RWPE1 (cell line): ENCODE data around the gene GNA12.

Experiments
- CTCF ChIA-PET: fragments of 350-600 bp; sonication (Branson Sonifier 250); formaldehyde crosslinking; extraction: SDS; loops from one replicate; lab custom pipeline; 2021; lab: Yijun Ruan, JAX
- POLR2A ChIA-PET: fragments of 400-600 bp; formaldehyde crosslinking; extraction: SDS; loops from one replicate; lab custom pipeline; 2020; ENCODE audit warnings: antibody characterized with exemption; ENCODE audit not compliant: low non-redundant PET; lab: Yijun Ruan, JAX
- DNase-seq: peaks from one replicate; pipeline ENCODE4 v3.0.0; 2012; ENCODE audit warnings: low spot score
- H3K27ac ChIP-seq: fragments of 450-650 bp; 2 replicates; pipeline ENCODE4 v1.5.1; 2017
- TF ChIP-seq, protein P1 (sequence below): fragments of 450-650 bp; conservative IDR thresholded peaks from 2 replicates; pipeline ENCODE4 v1.5.1; 2017; ENCODE audit warnings: low read depth, mild to moderate bottlenecking

Gene GNA12

DNA sequence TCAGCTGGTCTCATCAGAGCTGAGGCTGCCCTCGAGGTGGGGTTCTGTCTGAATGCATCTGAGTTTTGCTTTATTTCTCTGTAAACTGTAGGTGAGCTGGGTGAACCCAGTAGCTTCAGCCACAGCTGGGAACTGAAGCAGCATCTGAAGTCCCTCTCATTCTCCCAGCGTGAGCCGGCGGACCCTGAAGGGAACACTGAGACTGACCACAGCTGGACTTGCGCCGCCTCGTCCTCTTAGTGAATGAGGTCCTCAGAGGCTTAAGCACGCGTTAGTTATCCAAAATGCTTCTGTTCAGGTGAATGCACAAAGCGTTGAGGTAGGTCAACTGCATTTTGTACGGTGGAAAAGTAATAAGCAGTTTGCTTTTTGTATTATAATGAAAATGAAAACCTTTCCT lies 79.5 kb downstream of the GNA12 start:
- TF ChIP-seq, protein P1, sequence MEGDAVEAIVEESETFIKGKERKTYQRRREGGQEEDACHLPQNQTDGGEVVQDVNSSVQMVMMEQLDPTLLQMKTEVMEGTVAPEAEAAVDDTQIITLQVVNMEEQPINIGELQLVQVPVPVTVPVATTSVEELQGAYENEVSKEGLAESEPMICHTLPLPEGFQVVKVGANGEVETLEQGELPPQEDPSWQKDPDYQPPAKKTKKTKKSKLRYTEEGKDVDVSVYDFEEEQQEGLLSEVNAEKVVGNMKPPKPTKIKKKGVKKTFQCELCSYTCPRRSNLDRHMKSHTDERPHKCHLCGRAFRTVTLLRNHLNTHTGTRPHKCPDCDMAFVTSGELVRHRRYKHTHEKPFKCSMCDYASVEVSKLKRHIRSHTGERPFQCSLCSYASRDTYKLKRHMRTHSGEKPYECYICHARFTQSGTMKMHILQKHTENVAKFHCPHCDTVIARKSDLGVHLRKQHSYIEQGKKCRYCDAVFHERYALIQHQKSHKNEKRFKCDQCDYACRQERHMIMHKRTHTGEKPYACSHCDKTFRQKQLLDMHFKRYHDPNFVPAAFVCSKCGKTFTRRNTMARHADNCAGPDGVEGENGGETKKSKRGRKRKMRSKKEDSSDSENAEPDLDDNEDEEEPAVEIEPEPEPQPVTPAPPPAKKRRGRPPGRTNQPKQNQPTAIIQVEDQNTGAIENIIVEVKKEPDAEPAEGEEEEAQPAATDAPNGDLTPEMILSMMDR: no peak
- CTCF ChIA-PET: no interaction called here
- peak overlapping the region; percentile 24; the same call in 1 of the 2 replicates for H3K27ac ChIP-seq
- POLR2A ChIA-PET: no interaction called here
- no peak for DNase-seq

DNA sequence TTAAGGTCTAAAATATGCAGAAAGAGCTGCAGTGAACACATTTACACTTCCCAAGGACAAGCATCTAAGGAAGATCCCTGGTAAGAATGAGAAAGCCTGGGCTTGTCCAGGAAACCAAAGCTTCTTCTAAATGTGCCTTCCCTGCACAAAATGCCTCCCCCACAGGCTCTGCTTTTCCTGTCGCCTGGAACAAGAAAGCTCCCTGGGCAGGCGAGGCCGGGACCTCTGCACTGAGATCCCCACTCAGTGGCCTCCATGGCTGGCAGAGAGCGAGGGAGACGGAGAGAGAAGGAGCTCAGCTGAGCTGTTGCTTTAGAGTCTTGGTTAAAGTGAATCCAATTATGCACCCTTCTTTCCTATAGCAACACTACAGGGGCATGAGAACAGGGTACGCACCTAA lies 80.5 kb downstream of the GNA12 start:
- peak overlapping the region; percentile 45 for H3K27ac ChIP-seq
- ChIA-PET CTCF (no interaction called here), POLR2A (no interaction called here)
- TF ChIP-seq, protein P1: no peak
- no peak for DNase-seq

DNA sequence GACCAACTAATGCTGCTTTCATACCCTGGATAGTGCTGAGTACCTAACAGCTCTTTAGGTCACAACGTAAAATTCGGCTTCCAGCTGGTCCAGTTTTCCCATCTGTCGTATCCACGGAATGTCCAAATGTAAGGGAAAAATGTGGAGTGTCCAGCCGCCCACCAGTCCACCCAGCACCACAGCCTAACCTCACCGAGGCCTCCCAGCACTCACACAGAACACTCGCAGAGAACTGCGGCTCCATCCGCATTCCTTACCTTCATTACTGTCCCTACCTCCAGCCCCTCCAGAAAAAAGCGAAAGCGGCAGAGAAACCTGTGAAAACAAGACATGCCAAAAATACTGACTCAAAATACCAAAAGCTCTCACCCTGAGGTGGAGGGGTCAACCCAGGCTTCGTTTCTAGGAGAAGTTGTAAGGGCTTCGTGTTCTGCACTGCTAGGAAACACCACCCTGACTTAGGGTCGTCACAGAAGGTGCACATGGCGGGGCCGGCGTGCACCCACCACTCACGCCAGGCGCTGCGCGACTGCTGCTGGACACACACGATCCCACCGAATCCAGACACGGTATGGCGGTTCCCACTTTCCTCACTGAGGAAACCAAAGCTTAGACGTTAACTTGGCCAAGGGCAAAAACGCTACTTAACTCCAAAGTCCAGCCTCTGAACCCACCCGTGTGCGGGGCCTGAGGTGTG lies 82.2 kb downstream of the GNA12 start:
- no peak for DNase-seq
- H3K27ac ChIP-seq: peak overlapping the region; percentile 45
- TF ChIP-seq, protein P1: no peak
- ChIA-PET CTCF (interaction anchor here (1.0 kb wide), 1 partner anchor 29 kb away, joined by 4 read pairs; no protein-coding TSS in a partner anchor), POLR2A (no interaction called here)

GRCh38 chr7:2761131-2761624 lies 82.9 kb downstream of the GNA12 start:
- DNase-seq: no peak
- ChIA-PET POLR2A (no interaction called here), CTCF (no interaction called here)
- TF ChIP-seq, protein P1: no peak
- peak overlapping the region; percentile 68 for H3K27ac ChIP-seq

DNA sequence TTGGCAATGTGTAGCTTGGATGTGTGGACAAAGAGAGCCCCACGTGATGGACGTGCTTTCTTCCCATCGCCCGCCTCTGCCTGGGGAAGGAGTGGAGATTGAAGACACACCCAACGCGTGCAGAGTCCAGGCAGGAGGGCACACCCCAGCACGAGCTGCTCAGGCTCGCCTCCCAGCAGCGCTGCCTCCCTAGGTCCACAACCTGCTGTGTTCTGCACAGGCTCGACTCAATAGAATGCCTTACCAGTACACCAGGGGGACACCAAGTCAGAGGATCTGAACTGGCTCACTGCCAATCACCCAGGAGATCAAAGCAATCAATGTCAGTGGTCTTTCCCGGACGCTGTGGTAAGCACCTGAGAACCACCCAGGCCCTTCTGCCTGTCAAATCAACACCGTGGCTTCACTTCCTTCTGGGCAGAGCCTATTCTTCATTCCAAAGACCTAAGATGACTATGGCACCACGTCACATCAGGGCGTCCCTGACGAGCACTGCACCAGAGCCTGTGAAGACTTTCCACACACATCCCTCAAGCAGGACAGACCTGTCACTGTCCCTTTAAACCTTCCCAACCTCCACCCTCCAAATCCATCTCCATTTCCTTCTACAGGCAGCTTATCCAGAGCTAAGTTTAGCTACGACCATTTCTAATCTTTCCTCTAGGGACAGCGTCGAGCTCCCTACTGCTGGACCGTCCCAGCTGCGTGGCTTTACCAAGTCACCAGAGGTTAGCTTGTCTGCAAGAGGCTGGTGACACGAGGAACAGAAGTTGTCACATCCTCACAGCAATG lies 83.8 kb downstream of the GNA12 start:
- CTCF ChIA-PET: interaction anchor here (0.6 to 0.7 kb wide), 2 partner anchors 17 to 34 kb away, joined by 3 to 4 read pairs; no protein-coding TSS in a partner anchor
- TF ChIP-seq, protein P1: no peak; the same call in 1 of the 2 replicates
- POLR2A ChIA-PET: no interaction called here
- peak overlapping the region; percentile 68 for H3K27ac ChIP-seq
- DNase-seq: peak; percentile 13

DNA sequence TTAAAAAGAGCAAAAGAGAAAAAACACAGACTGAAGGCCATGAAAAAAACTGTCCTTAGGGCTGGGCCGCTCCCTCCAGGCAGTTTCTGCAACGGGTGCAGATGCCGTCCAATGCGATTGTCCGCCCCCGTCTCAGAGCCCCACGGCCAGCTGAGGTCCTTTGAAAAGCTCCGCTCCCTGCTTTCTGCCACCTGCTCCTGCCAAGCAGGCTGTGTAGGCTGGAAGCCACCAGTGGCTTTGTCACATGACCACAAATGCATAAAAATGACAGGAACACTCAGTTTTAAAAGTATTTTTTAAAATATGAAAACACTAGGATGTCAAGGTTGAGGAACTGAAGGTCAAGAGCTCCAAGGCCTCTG lies 84.4 kb downstream of the GNA12 start:
- peak overlapping the region; percentile 68 for H3K27ac ChIP-seq
- POLR2A ChIA-PET: no interaction called here

More for the DNA sequence above, 84.4 kb downstream of the GNA12 start:
- TF ChIP-seq, protein P1: no peak
- CTCF ChIA-PET: interaction anchor here (0.7 kb wide), 1 partner anchor 20 kb away, joined by 3 read pairs; no protein-coding TSS in a partner anchor
- DNase-seq: no peak
